WTC11 (cell line): ENCODE results near the gene TEX10. TPM values are rescaled to one million over a fixed set of nuclear protein-coding genes. Genes with fewer than 3 reads are reported as not detected.

ENCODE experiments used
- CBFB ChIP-seq: sonication (generic); formaldehyde crosslinking; IDR thresholded peaks from 2 replicates; pipeline ENCODE4 v1.8.1; 2022; ENCODE audit warnings: mild to moderate bottlenecking, low read depth, missing genetic modification reagents
- CREB1 ChIP-seq: sonication (generic); formaldehyde crosslinking; IDR thresholded peaks from 2 replicates; pipeline ENCODE4 v1.8.0; 2023; ENCODE audit warnings: mild to moderate bottlenecking, missing genetic modification reagents
- ETV6 ChIP-seq: sonication (generic); formaldehyde crosslinking; IDR thresholded peaks from 2 replicates; pipeline ENCODE4 v1.8.1; 2022; ENCODE audit warnings: mild to moderate bottlenecking, missing genetic modification reagents
- GABPB1 ChIP-seq: sonication (generic); formaldehyde crosslinking; IDR thresholded peaks from 2 replicates; pipeline ENCODE4 v1.8.1; 2023; ENCODE audit warnings: mild to moderate bottlenecking, missing genetic modification reagents
- GRHL2 ChIP-seq: fragments of 250-450 bp; sonication (Bioruptor Pico); IDR thresholded peaks from 2 replicates; pipeline ENCODE4 v1.8.0; 2022; ENCODE audit warnings: mild to moderate bottlenecking, moderate library complexity; ENCODE audit not compliant: insufficient replicate concordance, severe bottlenecking
- IRF2 ChIP-seq: sonication (generic); formaldehyde crosslinking; IDR thresholded peaks from 2 replicates; pipeline ENCODE4 v1.8.0; 2022; ENCODE audit warnings: low read depth, missing genetic modification reagents, borderline replicate concordance
- MYBL2 ChIP-seq: sonication (generic); formaldehyde crosslinking; IDR thresholded peaks from 2 replicates; pipeline ENCODE4 v1.8.1; 2023; ENCODE audit warnings: mild to moderate bottlenecking, moderate library complexity, missing genetic modification reagents
- NFYB ChIP-seq: sonication (generic); formaldehyde crosslinking; conservative IDR thresholded peaks from 2 replicates; pipeline ENCODE4 v1.8.0; 2022; ENCODE audit warnings: low read depth, missing genetic modification reagents
- RORB ChIP-seq: fragments of 250-450 bp; sonication (Bioruptor Pico); IDR thresholded peaks from 2 replicates; pipeline ENCODE4 v1.9.0; 2021; ENCODE audit warnings: mild to moderate bottlenecking
- SMAD4 ChIP-seq: sonication (generic); formaldehyde crosslinking; IDR thresholded peaks from 2 replicates; pipeline ENCODE4 v1.8.0; 2022; ENCODE audit warnings: mild to moderate bottlenecking, missing genetic modification reagents
- TEAD1 ChIP-seq: sonication (generic); formaldehyde crosslinking; IDR thresholded peaks from 2 replicates; pipeline ENCODE4 v1.8.0; 2022; ENCODE audit warnings: mild to moderate bottlenecking, missing genetic modification reagents
- ZNF138 ChIP-seq: sonication (generic); formaldehyde crosslinking; conservative IDR thresholded peaks from 2 replicates; pipeline ENCODE4 v1.8.1; 2022; ENCODE audit warnings: mild to moderate bottlenecking, moderate library complexity, missing genetic modification reagents
- ZNF219 ChIP-seq: sonication (generic); formaldehyde crosslinking; IDR thresholded peaks from 2 replicates; pipeline ENCODE4 v1.8.0; 2023; ENCODE audit warnings: missing genetic modification reagents, mild to moderate bottlenecking, borderline replicate concordance
- ZNF423 ChIP-seq: fragments of 250-450 bp; sonication (Bioruptor Pico); IDR thresholded peaks from 2 replicates; pipeline ENCODE4 v2.1.2; 2022; ENCODE audit warnings: mild to moderate bottlenecking, moderate library complexity
- total RNA-seq: library from RNA; stranded (reverse); gene quantifications from 3 replicates; pipeline ENCODE4 v1.2.3, GENCODE V29; 2021
- TF ChIP-seq, protein P1 (sequence below): sonication (generic); formaldehyde crosslinking; IDR thresholded peaks from 2 replicates; pipeline ENCODE4 v1.8.0; 2023; ENCODE audit warnings: missing genetic modification reagents
- TF ChIP-seq, protein P2 (sequence below): sonication (generic); formaldehyde crosslinking; IDR thresholded peaks from 2 replicates; pipeline ENCODE4 v1.8.0; 2023; ENCODE audit warnings: missing genetic modification reagents, mild to moderate bottlenecking, borderline replicate concordance
- TF ChIP-seq, protein P3 (sequence below): sonication (generic); formaldehyde crosslinking; IDR thresholded peaks from 2 replicates; pipeline ENCODE4 v1.8.1; 2023; ENCODE audit warnings: mild to moderate bottlenecking, missing genetic modification reagents, moderate library complexity
- TF ChIP-seq, protein P4 (sequence below): sonication (generic); formaldehyde crosslinking; IDR thresholded peaks from 2 replicates; pipeline ENCODE4 v1.8.0; 2022; ENCODE audit warnings: mild to moderate bottlenecking, missing genetic modification reagents
- TF ChIP-seq, protein P5 (sequence below): sonication (generic); formaldehyde crosslinking; IDR thresholded peaks from 2 replicates; pipeline ENCODE4 v1.8.1; 2023; ENCODE audit warnings: mild to moderate bottlenecking, missing genetic modification reagents
- TF ChIP-seq, protein P6 (sequence below): sonication (generic); formaldehyde crosslinking; IDR thresholded peaks from 2 replicates; pipeline ENCODE4 v1.8.1; 2022; ENCODE audit warnings: mild to moderate bottlenecking, moderate library complexity, missing genetic modification reagents
- TF ChIP-seq, protein P7 (sequence below): fragments of 200-600 bp; IDR thresholded peaks from 2 replicates; pipeline ENCODE4 v1.8.0; 2022; ENCODE audit warnings: antibody characterized with exemption
- TF ChIP-seq, protein P8 (sequence below): sonication (generic); formaldehyde crosslinking; conservative IDR thresholded peaks from 2 replicates; pipeline ENCODE4 v1.8.1; 2023; ENCODE audit warnings: mild to moderate bottlenecking, low read depth, missing genetic modification reagents, moderate library complexity

The TEX10 gene
- total RNA-seq, 1 experiment from 2014 or later = 64.7 TPM

DNA sequence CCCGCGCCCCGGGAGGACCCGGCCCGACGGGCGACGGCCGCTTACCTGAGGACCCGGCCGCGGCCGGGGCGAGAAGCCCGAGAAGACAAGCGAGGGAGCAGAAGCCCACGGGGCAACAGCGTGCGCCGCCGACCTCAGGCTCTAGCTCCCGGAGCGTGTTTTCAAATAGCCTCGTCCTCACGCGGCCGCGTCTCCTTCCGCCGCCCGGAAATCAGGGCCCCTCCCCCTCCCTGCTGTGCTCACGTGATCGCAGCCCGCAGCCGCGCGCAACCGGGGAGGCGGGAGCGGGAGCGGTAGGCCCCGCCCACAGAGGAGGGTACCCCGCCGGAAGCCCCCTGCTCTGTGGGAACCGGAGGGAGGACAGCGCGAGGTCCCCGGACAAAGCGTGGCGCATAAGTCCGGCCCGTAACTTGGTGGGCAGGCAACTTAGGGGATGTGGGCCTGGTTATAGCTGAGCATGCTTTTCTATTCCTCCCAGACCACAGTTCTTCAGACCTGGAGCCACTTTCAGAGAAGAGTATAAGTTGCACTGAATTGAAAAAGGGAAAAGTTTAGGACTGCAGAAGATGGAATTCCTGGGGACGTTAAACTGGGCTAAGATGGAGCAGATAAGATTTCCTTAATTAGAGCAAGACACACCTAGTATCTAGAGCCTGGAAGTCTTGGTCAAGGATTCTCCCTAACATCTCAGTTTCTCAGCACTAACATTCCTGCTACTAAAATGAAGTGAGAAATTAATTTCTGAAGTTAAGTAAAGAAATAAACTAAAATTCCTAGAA, at the start of gene TEX10 (continued):
- TF ChIP-seq, protein P1, sequence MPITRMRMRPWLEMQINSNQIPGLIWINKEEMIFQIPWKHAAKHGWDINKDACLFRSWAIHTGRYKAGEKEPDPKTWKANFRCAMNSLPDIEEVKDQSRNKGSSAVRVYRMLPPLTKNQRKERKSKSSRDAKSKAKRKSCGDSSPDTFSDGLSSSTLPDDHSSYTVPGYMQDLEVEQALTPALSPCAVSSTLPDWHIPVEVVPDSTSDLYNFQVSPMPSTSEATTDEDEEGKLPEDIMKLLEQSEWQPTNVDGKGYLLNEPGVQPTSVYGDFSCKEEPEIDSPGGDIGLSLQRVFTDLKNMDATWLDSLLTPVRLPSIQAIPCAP (CRISPR knock-in tag) = no peak; the same call in 1 of the 2 replicates
- TF ChIP-seq RORB (CRISPR knock-in tag) = no peak
- TF ChIP-seq, protein P2, sequence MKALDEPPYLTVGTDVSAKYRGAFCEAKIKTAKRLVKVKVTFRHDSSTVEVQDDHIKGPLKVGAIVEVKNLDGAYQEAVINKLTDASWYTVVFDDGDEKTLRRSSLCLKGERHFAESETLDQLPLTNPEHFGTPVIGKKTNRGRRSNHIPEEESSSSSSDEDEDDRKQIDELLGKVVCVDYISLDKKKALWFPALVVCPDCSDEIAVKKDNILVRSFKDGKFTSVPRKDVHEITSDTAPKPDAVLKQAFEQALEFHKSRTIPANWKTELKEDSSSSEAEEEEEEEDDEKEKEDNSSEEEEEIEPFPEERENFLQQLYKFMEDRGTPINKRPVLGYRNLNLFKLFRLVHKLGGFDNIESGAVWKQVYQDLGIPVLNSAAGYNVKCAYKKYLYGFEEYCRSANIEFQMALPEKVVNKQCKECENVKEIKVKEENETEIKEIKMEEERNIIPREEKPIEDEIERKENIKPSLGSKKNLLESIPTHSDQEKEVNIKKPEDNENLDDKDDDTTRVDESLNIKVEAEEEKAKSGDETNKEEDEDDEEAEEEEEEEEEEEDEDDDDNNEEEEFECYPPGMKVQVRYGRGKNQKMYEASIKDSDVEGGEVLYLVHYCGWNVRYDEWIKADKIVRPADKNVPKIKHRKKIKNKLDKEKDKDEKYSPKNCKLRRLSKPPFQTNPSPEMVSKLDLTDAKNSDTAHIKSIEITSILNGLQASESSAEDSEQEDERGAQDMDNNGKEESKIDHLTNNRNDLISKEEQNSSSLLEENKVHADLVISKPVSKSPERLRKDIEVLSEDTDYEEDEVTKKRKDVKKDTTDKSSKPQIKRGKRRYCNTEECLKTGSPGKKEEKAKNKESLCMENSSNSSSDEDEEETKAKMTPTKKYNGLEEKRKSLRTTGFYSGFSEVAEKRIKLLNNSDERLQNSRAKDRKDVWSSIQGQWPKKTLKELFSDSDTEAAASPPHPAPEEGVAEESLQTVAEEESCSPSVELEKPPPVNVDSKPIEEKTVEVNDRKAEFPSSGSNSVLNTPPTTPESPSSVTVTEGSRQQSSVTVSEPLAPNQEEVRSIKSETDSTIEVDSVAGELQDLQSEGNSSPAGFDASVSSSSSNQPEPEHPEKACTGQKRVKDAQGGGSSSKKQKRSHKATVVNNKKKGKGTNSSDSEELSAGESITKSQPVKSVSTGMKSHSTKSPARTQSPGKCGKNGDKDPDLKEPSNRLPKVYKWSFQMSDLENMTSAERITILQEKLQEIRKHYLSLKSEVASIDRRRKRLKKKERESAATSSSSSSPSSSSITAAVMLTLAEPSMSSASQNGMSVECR = peak; percentile 80; the same call in 1 of the 2 replicates
- TF ChIP-seq, protein P3, sequence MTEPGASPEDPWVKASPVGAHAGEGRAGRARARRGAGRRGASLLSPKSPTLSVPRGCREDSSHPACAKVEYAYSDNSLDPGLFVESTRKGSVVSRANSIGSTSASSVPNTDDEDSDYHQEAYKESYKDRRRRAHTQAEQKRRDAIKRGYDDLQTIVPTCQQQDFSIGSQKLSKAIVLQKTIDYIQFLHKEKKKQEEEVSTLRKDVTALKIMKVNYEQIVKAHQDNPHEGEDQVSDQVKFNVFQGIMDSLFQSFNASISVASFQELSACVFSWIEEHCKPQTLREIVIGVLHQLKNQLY (CRISPR knock-in tag) = no peak
- no peak; the same call in none of the 2 replicates for TF ChIP-seq CREB1
- TF ChIP-seq, protein P4, sequence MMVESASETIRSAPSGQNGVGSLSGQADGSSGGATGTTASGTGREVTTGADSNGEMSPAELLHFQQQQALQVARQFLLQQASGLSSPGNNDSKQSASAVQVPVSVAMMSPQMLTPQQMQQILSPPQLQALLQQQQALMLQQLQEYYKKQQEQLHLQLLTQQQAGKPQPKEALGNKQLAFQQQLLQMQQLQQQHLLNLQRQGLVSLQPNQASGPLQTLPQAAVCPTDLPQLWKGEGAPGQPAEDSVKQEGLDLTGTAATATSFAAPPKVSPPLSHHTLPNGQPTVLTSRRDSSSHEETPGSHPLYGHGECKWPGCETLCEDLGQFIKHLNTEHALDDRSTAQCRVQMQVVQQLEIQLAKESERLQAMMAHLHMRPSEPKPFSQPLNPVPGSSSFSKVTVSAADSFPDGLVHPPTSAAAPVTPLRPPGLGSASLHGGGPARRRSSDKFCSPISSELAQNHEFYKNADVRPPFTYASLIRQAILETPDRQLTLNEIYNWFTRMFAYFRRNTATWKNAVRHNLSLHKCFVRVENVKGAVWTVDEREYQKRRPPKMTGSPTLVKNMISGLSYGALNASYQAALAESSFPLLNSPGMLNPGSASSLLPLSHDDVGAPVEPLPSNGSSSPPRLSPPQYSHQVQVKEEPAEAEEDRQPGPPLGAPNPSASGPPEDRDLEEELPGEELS (CRISPR knock-in tag) = 0 out of 2 replicates have a peak, but pooled peaks have one; percentile 88
- no peak for TF ChIP-seq IRF2 (CRISPR knock-in tag)
- TF ChIP-seq, protein P5, sequence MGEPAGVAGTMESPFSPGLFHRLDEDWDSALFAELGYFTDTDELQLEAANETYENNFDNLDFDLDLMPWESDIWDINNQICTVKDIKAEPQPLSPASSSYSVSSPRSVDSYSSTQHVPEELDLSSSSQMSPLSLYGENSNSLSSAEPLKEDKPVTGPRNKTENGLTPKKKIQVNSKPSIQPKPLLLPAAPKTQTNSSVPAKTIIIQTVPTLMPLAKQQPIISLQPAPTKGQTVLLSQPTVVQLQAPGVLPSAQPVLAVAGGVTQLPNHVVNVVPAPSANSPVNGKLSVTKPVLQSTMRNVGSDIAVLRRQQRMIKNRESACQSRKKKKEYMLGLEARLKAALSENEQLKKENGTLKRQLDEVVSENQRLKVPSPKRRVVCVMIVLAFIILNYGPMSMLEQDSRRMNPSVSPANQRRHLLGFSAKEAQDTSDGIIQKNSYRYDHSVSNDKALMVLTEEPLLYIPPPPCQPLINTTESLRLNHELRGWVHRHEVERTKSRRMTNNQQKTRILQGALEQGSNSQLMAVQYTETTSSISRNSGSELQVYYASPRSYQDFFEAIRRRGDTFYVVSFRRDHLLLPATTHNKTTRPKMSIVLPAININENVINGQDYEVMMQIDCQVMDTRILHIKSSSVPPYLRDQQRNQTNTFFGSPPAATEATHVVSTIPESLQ (CRISPR knock-in tag) = no peak
- TF ChIP-seq CBFB (CRISPR knock-in tag) = 0 out of 2 replicates have a peak, but pooled peaks have one; percentile 69
- peak; percentile 34 for TF ChIP-seq NFYB (CRISPR knock-in tag)
- TF ChIP-seq, protein P6, sequence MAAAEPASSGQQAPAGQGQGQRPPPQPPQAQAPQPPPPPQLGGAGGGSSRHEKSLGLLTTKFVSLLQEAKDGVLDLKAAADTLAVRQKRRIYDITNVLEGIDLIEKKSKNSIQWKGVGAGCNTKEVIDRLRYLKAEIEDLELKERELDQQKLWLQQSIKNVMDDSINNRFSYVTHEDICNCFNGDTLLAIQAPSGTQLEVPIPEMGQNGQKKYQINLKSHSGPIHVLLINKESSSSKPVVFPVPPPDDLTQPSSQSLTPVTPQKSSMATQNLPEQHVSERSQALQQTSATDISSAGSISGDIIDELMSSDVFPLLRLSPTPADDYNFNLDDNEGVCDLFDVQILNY (CRISPR knock-in tag) = peak; percentile 98
- peak; percentile 93 for TF ChIP-seq ETV6
- TF ChIP-seq, protein P7, sequence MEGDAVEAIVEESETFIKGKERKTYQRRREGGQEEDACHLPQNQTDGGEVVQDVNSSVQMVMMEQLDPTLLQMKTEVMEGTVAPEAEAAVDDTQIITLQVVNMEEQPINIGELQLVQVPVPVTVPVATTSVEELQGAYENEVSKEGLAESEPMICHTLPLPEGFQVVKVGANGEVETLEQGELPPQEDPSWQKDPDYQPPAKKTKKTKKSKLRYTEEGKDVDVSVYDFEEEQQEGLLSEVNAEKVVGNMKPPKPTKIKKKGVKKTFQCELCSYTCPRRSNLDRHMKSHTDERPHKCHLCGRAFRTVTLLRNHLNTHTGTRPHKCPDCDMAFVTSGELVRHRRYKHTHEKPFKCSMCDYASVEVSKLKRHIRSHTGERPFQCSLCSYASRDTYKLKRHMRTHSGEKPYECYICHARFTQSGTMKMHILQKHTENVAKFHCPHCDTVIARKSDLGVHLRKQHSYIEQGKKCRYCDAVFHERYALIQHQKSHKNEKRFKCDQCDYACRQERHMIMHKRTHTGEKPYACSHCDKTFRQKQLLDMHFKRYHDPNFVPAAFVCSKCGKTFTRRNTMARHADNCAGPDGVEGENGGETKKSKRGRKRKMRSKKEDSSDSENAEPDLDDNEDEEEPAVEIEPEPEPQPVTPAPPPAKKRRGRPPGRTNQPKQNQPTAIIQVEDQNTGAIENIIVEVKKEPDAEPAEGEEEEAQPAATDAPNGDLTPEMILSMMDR = no peak
- TF ChIP-seq MYBL2 (CRISPR knock-in tag) = peak; percentile 93
- TF ChIP-seq GABPB1 (CRISPR knock-in tag) = peak; percentile 83
- no peak for TF ChIP-seq GRHL2 (CRISPR knock-in tag)
- no peak for TF ChIP-seq SMAD4
- TF ChIP-seq TEAD1 (CRISPR knock-in tag) = peak; percentile 87
- no peak for TF ChIP-seq ZNF423 (CRISPR knock-in tag)
- no peak for TF ChIP-seq ZNF219 (CRISPR knock-in tag)
- peak; percentile 91 for TF ChIP-seq ZNF138 (CRISPR knock-in tag)
- TF ChIP-seq, protein P8, sequence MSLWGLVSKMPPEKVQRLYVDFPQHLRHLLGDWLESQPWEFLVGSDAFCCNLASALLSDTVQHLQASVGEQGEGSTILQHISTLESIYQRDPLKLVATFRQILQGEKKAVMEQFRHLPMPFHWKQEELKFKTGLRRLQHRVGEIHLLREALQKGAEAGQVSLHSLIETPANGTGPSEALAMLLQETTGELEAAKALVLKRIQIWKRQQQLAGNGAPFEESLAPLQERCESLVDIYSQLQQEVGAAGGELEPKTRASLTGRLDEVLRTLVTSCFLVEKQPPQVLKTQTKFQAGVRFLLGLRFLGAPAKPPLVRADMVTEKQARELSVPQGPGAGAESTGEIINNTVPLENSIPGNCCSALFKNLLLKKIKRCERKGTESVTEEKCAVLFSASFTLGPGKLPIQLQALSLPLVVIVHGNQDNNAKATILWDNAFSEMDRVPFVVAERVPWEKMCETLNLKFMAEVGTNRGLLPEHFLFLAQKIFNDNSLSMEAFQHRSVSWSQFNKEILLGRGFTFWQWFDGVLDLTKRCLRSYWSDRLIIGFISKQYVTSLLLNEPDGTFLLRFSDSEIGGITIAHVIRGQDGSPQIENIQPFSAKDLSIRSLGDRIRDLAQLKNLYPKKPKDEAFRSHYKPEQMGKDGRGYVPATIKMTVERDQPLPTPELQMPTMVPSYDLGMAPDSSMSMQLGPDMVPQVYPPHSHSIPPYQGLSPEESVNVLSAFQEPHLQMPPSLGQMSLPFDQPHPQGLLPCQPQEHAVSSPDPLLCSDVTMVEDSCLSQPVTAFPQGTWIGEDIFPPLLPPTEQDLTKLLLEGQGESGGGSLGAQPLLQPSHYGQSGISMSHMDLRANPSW (CRISPR knock-in tag) = no peak
